GM18505 (cell line): ENCODE measurements around the gene TTC9.
"Not testable (repeated sequence)": the region's sequence is repeated elsewhere in the genome, so short reads cannot be mapped to it uniquely, and the experiment has no call there.

ENCODE experiments used
- ATAC-seq: cut with Tn5 transposase; IDR thresholded peaks from one replicate; pipeline ENCODE4 v1.9.1; 2021; ENCODE audit not compliant: unreplicated experiment
- POLR2A ChIP-seq: IDR thresholded peaks from 4 replicates; pipeline ENCODE4 v1.6.1; 2011; ENCODE audit warnings: borderline replicate concordance; ENCODE audit not compliant: insufficient read depth, insufficient read length; ENCODE audit errors: extremely low read depth

TTC9 gene

GRCh38 chr14:70677341-70677740 is 35.6 kb downstream of the TTC9 start:
- ATAC-seq, result no peak

DNA sequence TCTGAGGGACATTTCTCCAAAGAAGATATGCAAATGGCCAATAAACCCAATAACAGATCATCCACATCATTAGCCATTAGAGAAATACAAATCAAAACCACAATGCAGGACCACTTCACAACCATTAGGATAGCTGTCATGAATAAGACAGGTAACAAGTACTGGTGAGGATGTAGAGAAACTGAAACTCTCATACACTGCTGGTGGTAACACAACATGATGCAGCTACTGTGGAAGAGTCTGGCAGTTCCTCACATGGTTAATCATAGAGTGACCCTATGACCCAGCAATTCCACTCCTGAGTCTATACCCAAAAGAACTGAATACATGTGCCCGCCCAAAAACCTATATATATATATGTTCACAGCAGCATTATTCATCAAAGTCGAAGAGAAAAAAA is 39.0 kb downstream of the TTC9 start:
- no peak for TF ChIP-seq POLR2A
- no peak for ATAC-seq

More at GRCh38 chr14:70677341-70677740, 35.6 kb downstream of the TTC9 start:
- no peak for TF ChIP-seq POLR2A

GRCh38 chr14:70683983-70684382 is 42.3 kb downstream of the TTC9 start:
- no peak for TF ChIP-seq POLR2A
- no peak for ATAC-seq

DNA sequence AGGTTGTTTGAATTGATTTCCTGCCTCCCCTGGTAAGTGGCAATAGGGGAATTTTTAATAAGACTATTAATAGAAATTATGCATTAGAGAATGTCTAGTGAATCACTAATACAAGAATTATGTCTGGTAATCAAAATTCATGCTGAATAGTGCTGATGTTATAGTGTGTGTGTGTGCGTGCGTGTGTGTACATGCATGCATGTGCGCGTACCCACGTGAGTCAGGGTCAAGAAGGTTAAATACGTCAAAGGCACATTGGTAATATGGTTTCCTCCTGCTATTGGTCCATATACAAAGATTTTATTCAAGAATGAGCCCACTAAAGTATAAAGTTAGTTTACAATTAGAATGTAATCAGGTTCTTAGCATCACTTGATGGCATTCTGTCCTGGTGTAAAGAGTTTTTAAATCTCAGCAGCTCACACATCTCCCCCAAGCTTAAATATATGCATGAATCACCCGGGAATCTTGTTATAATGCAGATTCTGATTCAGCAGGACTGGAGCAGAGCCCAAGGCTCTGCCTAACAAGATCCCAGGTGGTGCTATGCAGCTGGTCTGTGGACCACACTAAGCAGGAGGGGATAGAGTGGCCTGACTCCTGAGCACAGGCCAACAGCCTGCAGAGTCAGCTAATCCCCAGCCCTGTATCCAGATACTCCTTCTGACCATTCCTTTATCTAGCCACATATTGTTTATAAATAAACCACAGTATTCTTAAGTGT is 43.9 kb downstream of the TTC9 start:
- ATAC-seq, result no peak
- TF ChIP-seq POLR2A, result no peak

DNA sequence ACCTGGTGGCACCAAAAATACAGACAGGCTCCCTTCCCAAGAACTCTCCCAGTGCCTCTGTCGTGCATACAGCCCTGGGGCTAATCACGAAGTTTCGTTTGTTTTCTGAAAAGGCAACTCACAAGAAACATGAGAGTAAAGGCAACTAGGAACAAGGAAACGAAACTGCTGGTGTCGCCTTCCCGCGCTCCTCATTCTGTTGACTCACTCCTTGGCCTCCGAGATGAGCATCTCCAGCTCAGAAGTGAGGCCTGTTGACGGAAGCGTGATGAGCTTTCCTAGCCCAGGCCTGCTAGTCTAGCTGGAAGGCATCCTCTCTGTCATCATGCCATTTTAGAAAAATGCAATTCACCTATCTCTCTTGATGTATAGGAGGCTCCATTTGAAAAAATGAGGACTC is 50.5 kb downstream of the TTC9 start:
- no peak for ATAC-seq
- no peak for TF ChIP-seq POLR2A

GRCh38 chr14:70696026-70696425 is 54.3 kb downstream of the TTC9 start:
- TF ChIP-seq POLR2A, result no peak
- no peak for ATAC-seq

DNA sequence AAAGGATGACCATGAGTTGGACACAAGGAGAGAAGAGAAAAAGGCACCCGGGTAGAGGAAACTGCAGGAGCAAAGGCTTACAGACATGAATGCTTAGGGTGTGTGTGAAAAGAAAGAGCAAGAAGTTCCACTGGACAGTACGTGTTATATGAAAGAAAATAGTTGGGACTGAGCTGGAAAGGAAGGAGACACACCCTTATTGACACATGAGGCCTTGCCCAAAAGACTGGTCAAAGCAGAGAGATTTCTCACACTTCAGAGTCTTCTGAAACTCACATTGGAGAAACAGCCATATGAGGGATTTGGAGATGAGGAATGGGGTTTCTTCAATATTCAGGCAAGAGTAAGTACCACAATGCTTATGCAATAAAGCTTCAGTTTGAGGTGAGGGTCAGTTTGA is 56.0 kb downstream of the TTC9 start:
- TF ChIP-seq POLR2A, result no peak
- ATAC-seq, result no peak

DNA sequence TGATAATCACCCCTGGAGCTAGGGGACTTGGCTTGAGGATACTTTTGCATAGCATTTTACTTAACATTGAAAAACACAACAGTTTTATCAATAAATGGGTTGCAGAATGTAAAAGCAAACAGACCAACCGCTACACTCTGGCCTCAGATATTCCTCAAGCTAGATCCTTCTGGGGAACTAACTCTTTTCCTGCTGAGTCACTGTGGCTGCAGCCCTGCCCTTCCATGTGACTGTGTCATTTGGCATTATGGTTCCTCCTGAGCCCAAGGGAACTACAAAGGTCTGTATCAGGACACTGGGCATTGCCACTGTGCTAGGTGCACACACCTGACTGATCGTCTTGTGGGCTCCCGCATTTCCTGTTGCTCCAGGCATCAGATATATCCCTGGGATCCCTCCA is 56.6 kb downstream of the TTC9 start:
- no peak for ATAC-seq
- no peak for TF ChIP-seq POLR2A

- ATAC-seq, result no peak
- TF ChIP-seq POLR2A, result no peak
Measured at GRCh38 chr14:70699646-70700045, 57.9 kb downstream of the TTC9 start.

DNA sequence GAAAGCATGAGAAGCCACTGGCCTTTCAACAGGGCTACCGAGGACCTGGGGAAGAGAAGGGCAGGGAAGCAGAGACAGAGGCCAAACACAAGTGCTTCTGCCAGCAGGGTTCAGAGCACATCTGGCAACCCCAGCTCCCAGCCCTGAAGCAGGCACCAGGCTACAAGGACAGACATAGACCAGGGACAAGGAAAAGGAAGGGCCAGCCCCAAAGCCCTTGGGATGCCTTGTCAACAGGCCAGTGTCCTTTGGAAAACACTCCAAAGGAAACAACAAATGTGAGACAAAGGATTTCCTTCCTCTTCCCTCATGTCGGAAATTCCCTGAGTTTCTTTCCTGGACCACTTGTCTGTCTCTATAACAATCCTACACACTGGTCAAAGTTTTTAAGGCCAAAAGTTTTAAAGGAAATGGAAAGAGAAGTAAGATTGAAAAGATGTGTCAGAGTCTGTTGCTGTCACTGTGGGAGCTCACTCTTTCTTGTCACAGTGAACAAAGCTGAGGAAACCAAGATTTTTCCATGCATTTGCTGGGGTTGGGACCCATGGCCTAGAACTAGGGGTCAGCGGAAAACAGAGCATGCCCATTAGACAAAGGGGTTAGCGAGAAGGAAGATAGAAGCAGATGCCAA is 59.4 kb downstream of the TTC9 start:
- TF ChIP-seq POLR2A, result no peak
- no peak for ATAC-seq

- no peak for TF ChIP-seq POLR2A
- no peak for ATAC-seq
Measured at GRCh38 chr14:70701610-70702009, 59.9 kb downstream of the TTC9 start.

DNA sequence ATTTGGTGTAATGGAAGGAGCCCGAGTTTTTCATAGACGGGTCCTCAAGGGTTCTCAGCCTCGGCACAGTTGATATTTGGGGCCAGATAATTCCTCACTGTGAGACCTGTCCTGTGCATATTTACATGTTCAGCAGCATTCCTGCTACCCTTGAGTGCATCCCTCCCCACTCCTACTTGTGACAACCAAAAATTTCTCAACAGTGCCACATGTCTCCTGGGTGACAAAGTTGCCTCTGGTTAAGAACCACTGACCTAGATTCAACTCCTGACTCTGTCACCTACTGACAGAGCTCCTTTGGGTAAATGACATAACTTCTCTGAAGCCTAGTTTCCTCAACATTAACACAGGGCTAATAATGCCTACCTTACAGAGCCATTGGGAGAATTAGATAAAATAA is 60.4 kb downstream of the TTC9 start:
- ATAC-seq, result no peak
- TF ChIP-seq POLR2A, result no peak

GRCh38 chr14:70703621-70704168 is 62.0 kb downstream of the TTC9 start:
- ATAC-seq, result not testable (repeated sequence)

DNA sequence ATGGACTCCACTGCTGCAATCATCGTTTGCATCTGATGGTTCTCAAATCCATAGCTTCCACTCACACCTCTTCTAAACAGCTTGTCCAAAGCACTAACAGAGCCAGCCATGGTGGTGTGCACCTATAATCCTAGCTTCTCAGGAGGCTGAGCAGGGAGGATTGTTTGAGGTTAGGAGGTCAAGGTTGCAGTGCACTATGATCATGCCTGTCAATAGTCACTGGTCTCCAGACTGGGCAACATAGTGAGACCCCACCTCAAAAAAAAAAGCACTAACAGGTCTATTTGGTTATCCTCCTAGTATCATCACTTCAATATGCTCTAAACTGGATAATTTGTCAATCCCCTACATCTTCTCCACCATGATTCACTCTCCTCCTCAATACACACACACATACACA is 63.2 kb downstream of the TTC9 start:
- TF ChIP-seq POLR2A, result no peak
- ATAC-seq, result no peak

DNA sequence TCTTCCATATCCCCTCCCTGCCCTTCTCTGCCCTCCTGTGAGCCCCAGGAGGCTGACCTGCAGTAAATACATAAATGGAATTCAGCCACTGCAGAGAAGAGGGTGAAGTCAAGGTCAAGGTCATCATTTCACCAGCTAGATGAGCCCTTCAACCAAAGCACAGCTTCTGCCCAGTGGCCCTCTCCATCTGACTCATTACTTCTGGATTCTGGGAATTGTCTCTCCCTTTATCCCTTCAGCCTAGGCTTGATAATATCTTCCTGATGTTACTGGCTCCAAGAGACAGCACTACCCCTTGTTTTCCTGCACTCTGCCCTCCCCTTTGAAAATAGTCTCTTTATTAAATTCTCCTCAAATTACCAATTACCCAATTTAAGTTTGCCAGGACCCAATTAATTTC is 64.5 kb downstream of the TTC9 start:
- ATAC-seq, result no peak
- TF ChIP-seq POLR2A, result no peak
